A673 (cell line): ENCODE results near the gene RPE.

Experiments
- EZH2 ChIP-seq: fragments of 200-600 bp; sonication (generic); IDR thresholded peaks from 2 replicates; pipeline ENCODE4 v1.6.1; 2017; ENCODE audit warnings: borderline replicate concordance, low read depth, mild to moderate bottlenecking, mixed read lengths, antibody characterized with exemption, low read length; ENCODE audit not compliant: poor library complexity, severe bottlenecking
- TF ChIP-seq, protein P1 (sequence below): fragments of 300-800, 200-600 bp; sonication (generic); conservative IDR thresholded peaks from 2 replicates; pipeline ENCODE4 v1.5.1; 2017; ENCODE audit warnings: low read depth, mild to moderate bottlenecking, antibody characterized with exemption, low read length, moderate library complexity, mixed read lengths

DNA sequence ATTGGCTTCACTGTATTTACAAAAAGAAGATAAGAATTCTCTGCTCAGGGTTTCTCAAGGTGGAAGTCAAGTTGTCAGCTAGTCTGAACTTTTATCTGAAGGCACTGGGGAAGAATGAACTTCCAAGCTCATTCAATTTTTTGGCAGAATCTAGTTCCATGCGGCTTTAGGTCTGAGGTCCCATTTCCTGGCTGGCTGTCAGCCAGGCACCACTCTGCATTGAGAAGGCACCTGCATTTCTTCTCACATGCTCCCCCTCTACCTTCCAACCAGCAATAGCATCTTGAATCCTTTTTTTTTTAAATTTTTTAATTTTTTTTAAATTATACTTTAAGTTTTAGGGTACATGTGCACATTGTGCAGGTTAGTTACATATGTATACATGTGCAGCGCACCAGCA lies 46.2 kb upstream of the RPE start:
- TF ChIP-seq, protein P1, sequence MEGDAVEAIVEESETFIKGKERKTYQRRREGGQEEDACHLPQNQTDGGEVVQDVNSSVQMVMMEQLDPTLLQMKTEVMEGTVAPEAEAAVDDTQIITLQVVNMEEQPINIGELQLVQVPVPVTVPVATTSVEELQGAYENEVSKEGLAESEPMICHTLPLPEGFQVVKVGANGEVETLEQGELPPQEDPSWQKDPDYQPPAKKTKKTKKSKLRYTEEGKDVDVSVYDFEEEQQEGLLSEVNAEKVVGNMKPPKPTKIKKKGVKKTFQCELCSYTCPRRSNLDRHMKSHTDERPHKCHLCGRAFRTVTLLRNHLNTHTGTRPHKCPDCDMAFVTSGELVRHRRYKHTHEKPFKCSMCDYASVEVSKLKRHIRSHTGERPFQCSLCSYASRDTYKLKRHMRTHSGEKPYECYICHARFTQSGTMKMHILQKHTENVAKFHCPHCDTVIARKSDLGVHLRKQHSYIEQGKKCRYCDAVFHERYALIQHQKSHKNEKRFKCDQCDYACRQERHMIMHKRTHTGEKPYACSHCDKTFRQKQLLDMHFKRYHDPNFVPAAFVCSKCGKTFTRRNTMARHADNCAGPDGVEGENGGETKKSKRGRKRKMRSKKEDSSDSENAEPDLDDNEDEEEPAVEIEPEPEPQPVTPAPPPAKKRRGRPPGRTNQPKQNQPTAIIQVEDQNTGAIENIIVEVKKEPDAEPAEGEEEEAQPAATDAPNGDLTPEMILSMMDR: no peak
- no peak for TF ChIP-seq EZH2
